ENCODE results near the gene ANGPTL5.

DNA sequence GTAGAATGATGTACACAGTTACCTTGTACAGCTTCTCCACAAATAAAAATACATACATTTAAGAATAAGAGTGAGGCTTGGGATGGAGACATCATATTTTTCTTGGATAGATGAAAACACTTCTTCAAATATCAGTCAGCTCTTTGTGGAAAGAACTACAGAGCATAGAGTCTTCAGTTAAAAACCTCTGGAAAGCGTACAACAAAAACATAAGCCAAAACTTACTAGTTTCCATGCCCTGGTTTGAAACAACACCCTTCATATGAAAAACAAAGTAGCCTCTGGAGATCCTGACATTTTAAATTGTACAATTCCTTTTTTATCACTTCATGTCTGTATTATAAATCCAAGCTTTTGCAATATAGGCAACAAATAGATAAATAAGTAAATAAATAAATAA is 8.5 kb downstream of the ANGPTL5 start:
- TF ChIP-seq, protein P1, sequence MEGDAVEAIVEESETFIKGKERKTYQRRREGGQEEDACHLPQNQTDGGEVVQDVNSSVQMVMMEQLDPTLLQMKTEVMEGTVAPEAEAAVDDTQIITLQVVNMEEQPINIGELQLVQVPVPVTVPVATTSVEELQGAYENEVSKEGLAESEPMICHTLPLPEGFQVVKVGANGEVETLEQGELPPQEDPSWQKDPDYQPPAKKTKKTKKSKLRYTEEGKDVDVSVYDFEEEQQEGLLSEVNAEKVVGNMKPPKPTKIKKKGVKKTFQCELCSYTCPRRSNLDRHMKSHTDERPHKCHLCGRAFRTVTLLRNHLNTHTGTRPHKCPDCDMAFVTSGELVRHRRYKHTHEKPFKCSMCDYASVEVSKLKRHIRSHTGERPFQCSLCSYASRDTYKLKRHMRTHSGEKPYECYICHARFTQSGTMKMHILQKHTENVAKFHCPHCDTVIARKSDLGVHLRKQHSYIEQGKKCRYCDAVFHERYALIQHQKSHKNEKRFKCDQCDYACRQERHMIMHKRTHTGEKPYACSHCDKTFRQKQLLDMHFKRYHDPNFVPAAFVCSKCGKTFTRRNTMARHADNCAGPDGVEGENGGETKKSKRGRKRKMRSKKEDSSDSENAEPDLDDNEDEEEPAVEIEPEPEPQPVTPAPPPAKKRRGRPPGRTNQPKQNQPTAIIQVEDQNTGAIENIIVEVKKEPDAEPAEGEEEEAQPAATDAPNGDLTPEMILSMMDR (conservative IDR thresholded peaks at IDR 0.05; ENCODE audit: low read depth in 2 of 2), result no peak
- TF ChIP-seq POLR2AphosphoS5 (IDR thresholded peaks at IDR 0.05; ENCODE audit: low read depth), result no peak
- no peak for TF ChIP-seq EZH2phosphoT487 (IDR thresholded peaks at IDR 0.05; ENCODE audit: unreplicated experiment)
- no peak for TF ChIP-seq NANOG (IDR thresholded peaks at IDR 0.05; ENCODE audit: borderline replicate concordance)
- TF ChIP-seq, protein P2, sequence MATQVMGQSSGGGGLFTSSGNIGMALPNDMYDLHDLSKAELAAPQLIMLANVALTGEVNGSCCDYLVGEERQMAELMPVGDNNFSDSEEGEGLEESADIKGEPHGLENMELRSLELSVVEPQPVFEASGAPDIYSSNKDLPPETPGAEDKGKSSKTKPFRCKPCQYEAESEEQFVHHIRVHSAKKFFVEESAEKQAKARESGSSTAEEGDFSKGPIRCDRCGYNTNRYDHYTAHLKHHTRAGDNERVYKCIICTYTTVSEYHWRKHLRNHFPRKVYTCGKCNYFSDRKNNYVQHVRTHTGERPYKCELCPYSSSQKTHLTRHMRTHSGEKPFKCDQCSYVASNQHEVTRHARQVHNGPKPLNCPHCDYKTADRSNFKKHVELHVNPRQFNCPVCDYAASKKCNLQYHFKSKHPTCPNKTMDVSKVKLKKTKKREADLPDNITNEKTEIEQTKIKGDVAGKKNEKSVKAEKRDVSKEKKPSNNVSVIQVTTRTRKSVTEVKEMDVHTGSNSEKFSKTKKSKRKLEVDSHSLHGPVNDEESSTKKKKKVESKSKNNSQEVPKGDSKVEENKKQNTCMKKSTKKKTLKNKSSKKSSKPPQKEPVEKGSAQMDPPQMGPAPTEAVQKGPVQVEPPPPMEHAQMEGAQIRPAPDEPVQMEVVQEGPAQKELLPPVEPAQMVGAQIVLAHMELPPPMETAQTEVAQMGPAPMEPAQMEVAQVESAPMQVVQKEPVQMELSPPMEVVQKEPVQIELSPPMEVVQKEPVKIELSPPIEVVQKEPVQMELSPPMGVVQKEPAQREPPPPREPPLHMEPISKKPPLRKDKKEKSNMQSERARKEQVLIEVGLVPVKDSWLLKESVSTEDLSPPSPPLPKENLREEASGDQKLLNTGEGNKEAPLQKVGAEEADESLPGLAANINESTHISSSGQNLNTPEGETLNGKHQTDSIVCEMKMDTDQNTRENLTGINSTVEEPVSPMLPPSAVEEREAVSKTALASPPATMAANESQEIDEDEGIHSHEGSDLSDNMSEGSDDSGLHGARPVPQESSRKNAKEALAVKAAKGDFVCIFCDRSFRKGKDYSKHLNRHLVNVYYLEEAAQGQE (IDR thresholded peaks at IDR 0.05; ENCODE audit: unreplicated experiment), result no peak
- no peak for TF ChIP-seq CREB1 (CRISPR knock-in tag; IDR thresholded peaks at IDR 0.05; ENCODE audit: low read depth)
- no peak for TF ChIP-seq EZH2 (IDR thresholded peaks at IDR 0.05; ENCODE audit: low read depth, unreplicated experiment)

All from GM23338 (cell line).